Lower leg skin (tissue), 4 donors: Measurements from ENCODE around the gene EPB41L4B. TPM values are rescaled to one million over a fixed set of nuclear protein-coding genes. Genes with fewer than 3 reads are reported as not detected.

Experiments used
- DNase-seq, 2 donors: peaks; one replicate each; pipeline ENCODE4 v3.0.0-alpha.2; 2019; ENCODE audit warnings: low spot score in 2 of 2
- H3K4me3 ChIP-seq: fragments of 200-600 bp; sonication (generic); 2 replicates; pipeline ENCODE4 v1.5.1; 2017; ENCODE audit warnings: mild to moderate bottlenecking, low read depth; ENCODE audit not compliant: poor library complexity, severe bottlenecking
- CTCF ChIP-seq, 3 donors: fragments of 450-650 bp; IDR thresholded peaks; one replicate each; pipeline ENCODE4 v1.5.1; 2016; ENCODE audit warnings: antibody characterized with exemption in 3 of 3, mild to moderate bottlenecking in 3 of 3, moderate library complexity in 2 of 3
- POLR2A ChIP-seq, 2 donors: fragments of 450-650 bp; IDR thresholded peaks; one replicate each; pipeline ENCODE4 v1.6.1; 2016 to 2017; ENCODE audit warnings: antibody characterized with exemption in 2 of 2, mild to moderate bottlenecking in 1 of 2, moderate library complexity in 1 of 2
- WGBS, 2 donors: methylation state at CpG; one replicate each; pipeline ENCODE4 v1.1.5; 2018; 5-methylcytosine and 5-hydroxymethylcytosine counted together
- intact Hi-C: fragments of 100-400 bp; cut with DNase I; formaldehyde crosslinking; loops from one replicate; pipeline ENCODE4 v1.15.0; 2023; ENCODE audit warnings: low total_unique reads
- total RNA-seq, 4 donors: library from RNA; depleted of rRNA; stranded (reverse); fragments of >200 nt; gene quantifications; one replicate each; pipeline ENCODE4 v1.1.0, GENCODE V29; 2016

EPB41L4B gene
- total RNA-seq, 4 donors from 2014 or later: 15.4 to 31.6 (median 21.6) TPM

- no peak for TF ChIP-seq CTCF (IDR thresholded peaks at IDR 0.05)
- TF ChIP-seq POLR2A (IDR thresholded peaks at IDR 0.05): no peak
- WGBS, 2 donors: 50 to 53% methylated on average over 7 of the region's 7 CpGs
- H3K4me3 ChIP-seq: no peak overlapping the region
- DNase-seq: no peak
- intact Hi-C loops: no loop called here
These were observed 67.1 kb downstream of the EPB41L4B start for GRCh38 chr9:109253637-109254284.

- H3K4me3 ChIP-seq: no peak overlapping the region
- intact Hi-C loops: no loop called here
- no peak for TF ChIP-seq POLR2A (IDR thresholded peaks at IDR 0.05)
- no peak for TF ChIP-seq CTCF (IDR thresholded peaks at IDR 0.05)
- 91 to 92% methylated on average over 11 of the region's 11 CpGs for WGBS, 2 donors
- DNase-seq: no peak
These were observed 67.6 kb downstream of the EPB41L4B start for GRCh38 chr9:109253241-109253636.

GRCh38 chr9:109252291-109252690, 68.6 kb downstream of the EPB41L4B start:
- DNase-seq: no peak
- 96 to 97% methylated on average over 7 of the region's 7 CpGs for WGBS, 2 donors
- intact Hi-C loops: no loop called here
- TF ChIP-seq POLR2A (IDR thresholded peaks at IDR 0.05) (no peak), CTCF (IDR thresholded peaks at IDR 0.05) (no peak)
- H3K4me3 ChIP-seq: no peak overlapping the region

- no peak overlapping the region for H3K4me3 ChIP-seq
- TF ChIP-seq CTCF (IDR thresholded peaks at IDR 0.05) (no peak), POLR2A (IDR thresholded peaks at IDR 0.05) (no peak)
- intact Hi-C loops: no loop called here
- WGBS, 2 donors: 93 to 94% methylated on average over 5 of the region's 5 CpGs
- no peak for DNase-seq
These were observed 69.1 kb downstream of the EPB41L4B start for GRCh38 chr9:109251776-109252106.

GRCh38 chr9:109251080-109251775, 69.6 kb downstream of the EPB41L4B start:
- H3K4me3 ChIP-seq: no peak overlapping the region
- no peak for DNase-seq
- WGBS, 2 donors: 72 to 87% methylated on average over 10 of the region's 10 CpGs
- TF ChIP-seq POLR2A (IDR thresholded peaks at IDR 0.05) (no peak), CTCF (IDR thresholded peaks at IDR 0.05) (no peak)
- intact Hi-C loops: no loop called here

GRCh38 chr9:109250771-109251079, 70.1 kb downstream of the EPB41L4B start:
- TF ChIP-seq CTCF (IDR thresholded peaks at IDR 0.05) (no peak), POLR2A (IDR thresholded peaks at IDR 0.05) (no peak)
- intact Hi-C loops: no loop called here
- no peak overlapping the region for H3K4me3 ChIP-seq
- DNase-seq: no peak
- 84 to 92% methylated on average over 3 of the region's 3 CpGs for WGBS, 2 donors
